Measurements from ENCODE around the gene LMO1.
A peak's percentile ranks its signal among the peaks of the same experiment; 100 is the strongest.

GRCh38 chr11:8242118-8242475 lies 21.6 kb downstream of the LMO1 start:
- TF ChIP-seq YY1 (IDR thresholded peaks at IDR 0.05; ENCODE audit: insufficient read depth, insufficient read length) = peak; percentile 24
- no peak for TF ChIP-seq SUZ12 (IDR thresholded peaks at IDR 0.05; ENCODE audit: extremely low read depth, insufficient read depth, insufficient read length)
- TF ChIP-seq ZNF274 (IDR thresholded peaks at IDR 0.05; ENCODE audit: low read depth, low read length) = no peak

Measured in NT2/D1 (cell line).